ENCODE results near the gene ISLR2. TPM values are rescaled to one million over a fixed set of nuclear protein-coding genes. Genes with fewer than 3 reads are reported as not detected.

The ISLR2 gene
- total and polyA plus RNA-seq, 12 donors: 1.2 to 8.7 (median 2.5) TPM

DNA sequence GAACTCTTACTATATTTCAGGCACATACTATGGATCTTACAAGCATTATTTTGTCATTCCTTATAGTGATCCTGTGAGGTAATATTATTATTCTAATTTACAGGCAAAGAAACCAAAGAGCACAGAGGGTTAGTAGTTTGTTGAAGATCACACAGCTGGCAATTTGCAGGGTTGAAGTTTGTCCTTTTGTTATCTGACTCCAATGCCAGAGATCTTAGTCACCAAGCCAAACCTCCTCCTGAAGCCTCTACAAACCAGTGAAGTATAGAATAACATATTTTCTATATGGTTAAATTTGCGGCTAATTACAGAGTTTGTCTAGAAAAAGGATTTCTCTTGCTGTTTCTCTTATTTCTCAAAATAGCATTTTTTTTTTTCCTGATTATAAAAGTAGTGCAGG lies 11.2 kb downstream of the ISLR2 start:
- no peak for TF ChIP-seq CTCF (IDR thresholded peaks at IDR 0.05)
- WGBS, 2 donors: 98 to 100% methylated on average over 1 of the region's 1 CpG
- no peak for ATAC-seq
- H3K9me3 ChIP-seq: peaks cover 0 to 7% (median 3%) of the 10 kb centered on the region in 11 donors
- no peak overlapping the region for H3K4me3 ChIP-seq
- no peak for DNase-seq
- intact Hi-C loops (cut with DNase I): no loop called here
- peaks cover 0 to 42% (median 0%) of the 10 kb centered on the region in 7 donors for H3K27me3 ChIP-seq
- peaks cover 7 to 15% (median 12%) of the 10 kb centered on the region in 9 donors for H3K4me1 ChIP-seq
- H3K27ac ChIP-seq: no peak overlapping the region
- H3K36me3 ChIP-seq: no peaks in the 10 kb centered on the region

- Histone ChIP-seq H3K4me3 (no peak overlapping the region), H3K36me3 (no peaks in the 10 kb centered on the region), H3K27ac (no peak overlapping the region), H3K4me1 (no peaks in the 10 kb centered on the region), H3K27me3 (peaks cover 0 to 28% (median 0%) of the 10 kb centered on the region in 7 donors), H3K9me3 (peaks cover 0 to 15% (median 7%) of the 10 kb centered on the region in 11 donors)
- intact Hi-C loops (cut with DNase I): no loop called here
- TF ChIP-seq CTCF (IDR thresholded peaks at IDR 0.05): no peak
- ATAC-seq: no peak
- DNase-seq: no peak
- WGBS, 2 donors: 80 to 83% methylated on average over 6 of the region's 6 CpGs
These were observed 13.9 kb downstream of the ISLR2 start for GRCh38 chr15:74144153-74144775.

GRCh38 chr15:74146277-74146800 lies 16.0 kb downstream of the ISLR2 start:
- no peaks in the 10 kb centered on the region for H3K36me3 ChIP-seq
- TF ChIP-seq CTCF (IDR thresholded peaks at IDR 0.05): no peak
- H3K27me3 ChIP-seq: peaks cover 0 to 18% (median 0%) of the 10 kb centered on the region in 7 donors
- WGBS, 2 donors: 95 to 97% methylated on average over 1 of the region's 1 CpG
- H3K4me3 ChIP-seq: no peak overlapping the region
- intact Hi-C loops (cut with DNase I): no loop called here
- ATAC-seq (no peak), DNase-seq (no peak)
- H3K4me1 ChIP-seq: no peaks in the 10 kb centered on the region
- H3K9me3 ChIP-seq: peaks cover 0 to 15% (median 7%) of the 10 kb centered on the region in 11 donors
- no peak overlapping the region for H3K27ac ChIP-seq

DNA sequence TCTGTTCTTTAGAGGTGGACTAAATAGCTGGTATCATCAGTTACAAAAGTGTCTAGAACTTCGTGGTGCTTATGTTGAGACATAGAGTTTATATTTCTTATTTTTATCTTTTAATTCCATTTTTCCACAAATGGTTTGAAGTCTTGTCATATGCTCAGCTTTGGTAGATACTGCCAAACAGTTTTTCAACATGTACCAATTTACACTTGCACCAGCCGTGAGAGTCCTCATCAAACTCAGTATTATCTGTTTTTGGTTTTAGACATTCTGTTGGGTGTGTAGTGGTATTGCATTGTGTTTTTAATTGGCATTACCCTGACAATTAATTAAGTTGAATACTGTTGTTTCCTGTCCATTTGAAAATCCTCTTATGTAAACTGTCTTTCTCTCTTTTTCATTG lies 16.7 kb downstream of the ISLR2 start:
- Histone ChIP-seq H3K4me1 (no peaks in the 10 kb centered on the region), H3K36me3 (no peaks in the 10 kb centered on the region), H3K4me3 (no peak overlapping the region), H3K27me3 (peaks cover 0 to 20% (median 0%) of the 10 kb centered on the region in 7 donors), H3K27ac (no peak overlapping the region), H3K9me3 (peaks cover 0 to 15% (median 7%) of the 10 kb centered on the region in 11 donors)
- intact Hi-C loops (cut with DNase I): no loop called here
- ATAC-seq (no peak), DNase-seq (no peak)
- 60 to 71% methylated on average over 2 of the region's 2 CpGs for WGBS, 2 donors
- TF ChIP-seq CTCF (IDR thresholded peaks at IDR 0.05): no peak

Measured in heart right ventricle (tissue), 16 donors.